GM12891 (cell line): ENCODE results near the gene ADD2.

Experiments
- POLR2A ChIP-seq: IDR thresholded peaks from 2 replicates; pipeline ENCODE4 v1.6.1; 2011; ENCODE audit warnings: low read depth, low read length, control low read depth
- POLR2AphosphoS5 ChIP-seq: IDR thresholded peaks from 2 replicates; pipeline ENCODE4 v1.6.1; 2011; ENCODE audit warnings: low read depth, low read length, control low read depth
- POU2F2 ChIP-seq: IDR thresholded peaks from 2 replicates; pipeline ENCODE4 v1.6.1; 2011; ENCODE audit warnings: low read depth, mild to moderate bottlenecking, control low read depth, low read length, moderate library complexity
- SPI1 ChIP-seq: IDR thresholded peaks from 2 replicates; pipeline ENCODE4 v1.6.1; 2011; ENCODE audit warnings: low read depth, low read length, control low read depth
- TAF1 ChIP-seq: IDR thresholded peaks from 2 replicates; pipeline ENCODE4 v1.6.1; 2011; ENCODE audit warnings: low read depth, low read length, control low read depth

- TF ChIP-seq TAF1 (no peak), POLR2AphosphoS5 (no peak), POLR2A (no peak), SPI1 (no peak), POU2F2 (no peak)
These were observed 811 bp downstream of the ADD2 start for GRCh38 chr2:70767079-70767698.
